HUDEP-2 (cell line): ENCODE results near the gene KIAA1671.

Experiments
- DNase-seq, 76 experiments: peaks; one replicate each; lab custom pipeline; 2025; ENCODE audit not compliant: unreplicated experiment in 76 of 76; lab: John Stamatoyannopoulos, UW

The KIAA1671 gene

GRCh38 chr22:25061605-25062376 lies 109.3 kb downstream of the KIAA1671 start:
- DNase-seq: no peak

- DNase-seq: no peak
These were observed 110.0 kb downstream of the KIAA1671 start for GRCh38 chr22:25062386-25063085.

DNA sequence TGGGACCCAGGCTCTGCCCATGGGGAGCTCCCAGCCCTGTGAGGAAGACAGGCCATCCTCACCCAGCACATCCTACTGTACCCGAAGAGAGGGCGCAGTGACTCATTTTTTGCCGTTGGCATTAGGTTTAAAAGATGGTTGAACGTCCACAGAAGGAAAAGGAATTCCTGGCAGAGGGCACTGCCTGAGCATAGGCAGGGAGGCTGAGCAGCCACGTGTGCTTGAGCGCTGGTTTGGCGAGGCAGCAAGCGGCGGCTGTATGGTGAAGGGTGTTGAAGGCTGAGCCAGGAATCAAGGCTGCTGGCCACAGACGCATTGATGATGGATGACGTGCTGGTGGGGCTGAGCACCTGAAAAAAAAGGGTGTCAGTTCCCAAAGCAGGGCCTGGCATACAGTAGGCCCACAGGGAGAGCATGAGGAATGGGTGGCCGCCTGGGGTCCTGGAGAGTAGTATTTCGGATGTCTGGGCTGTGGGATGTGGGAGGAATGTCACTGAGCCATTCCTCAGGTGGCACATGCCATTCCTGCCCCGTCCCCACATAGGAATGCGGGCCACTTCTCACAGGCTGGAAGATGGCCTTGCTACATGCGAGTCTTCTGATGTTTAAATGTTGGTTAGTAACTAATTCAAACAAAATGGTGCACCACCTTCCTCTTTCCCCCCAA lies 112.5 kb downstream of the KIAA1671 start:
- DNase-seq: no peak

DNA sequence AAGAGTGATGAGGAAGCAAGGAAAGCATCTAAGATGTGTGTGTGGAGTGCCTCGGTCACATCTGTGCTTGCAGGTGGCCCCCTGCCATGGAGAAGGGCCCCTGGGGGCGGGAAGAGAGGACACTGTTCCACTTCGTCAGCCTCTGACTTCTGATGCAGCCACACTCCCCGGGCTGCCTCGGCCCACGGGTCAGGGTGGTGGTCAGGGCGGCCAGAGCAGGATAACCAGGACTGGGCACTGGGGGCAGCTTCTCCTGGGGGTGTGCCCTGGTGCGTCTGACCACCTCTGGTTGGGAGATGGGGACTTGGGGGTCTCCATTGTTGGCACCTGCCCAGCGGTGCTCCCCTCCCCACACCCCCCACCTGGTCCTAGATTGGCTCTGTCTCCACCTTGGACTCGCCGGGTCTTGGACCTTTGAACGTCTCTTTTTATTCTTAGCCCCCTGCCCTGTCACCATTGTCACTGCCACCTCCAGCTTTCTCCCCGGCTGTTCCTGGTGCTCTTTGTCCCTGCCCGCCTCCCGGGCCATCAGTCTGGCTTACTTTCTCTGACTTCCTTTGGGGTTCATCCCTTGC lies 114.4 kb downstream of the KIAA1671 start:
- DNase-seq: no peak

DNA sequence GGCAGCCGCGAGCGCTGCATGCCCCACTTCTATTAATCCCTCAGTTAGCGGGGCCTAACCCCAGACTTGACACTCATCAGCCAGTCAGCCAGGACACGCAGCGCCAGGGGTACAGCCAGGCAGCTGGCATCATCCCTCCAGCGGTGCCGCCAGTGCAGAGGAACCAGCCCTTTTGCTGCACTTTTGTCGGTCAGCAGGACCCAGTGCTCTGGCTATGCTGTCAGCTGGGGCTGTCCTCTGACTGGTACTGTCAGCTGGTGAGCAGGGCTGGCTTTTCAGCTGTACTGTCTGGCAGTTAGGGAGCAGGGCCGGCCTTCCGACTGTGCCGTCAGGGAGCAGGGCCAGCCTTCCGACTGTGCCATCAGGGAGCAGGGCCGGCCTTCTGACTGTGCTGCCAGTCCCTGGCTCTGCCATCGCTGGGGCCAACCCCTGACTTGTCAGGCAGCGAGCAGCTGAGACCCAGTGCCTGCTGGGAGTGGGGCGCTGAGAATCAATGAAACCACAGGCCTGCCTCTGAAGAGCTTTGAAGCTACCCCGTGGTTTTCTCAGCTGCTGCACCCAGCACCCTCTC lies 115.4 kb downstream of the KIAA1671 start:
- no peak for DNase-seq

GRCh38 chr22:25068707-25069106 lies 116.2 kb downstream of the KIAA1671 start:
- no peak for DNase-seq

GRCh38 chr22:25069426-25069757 lies 116.9 kb downstream of the KIAA1671 start:
- DNase-seq: no peak

DNA sequence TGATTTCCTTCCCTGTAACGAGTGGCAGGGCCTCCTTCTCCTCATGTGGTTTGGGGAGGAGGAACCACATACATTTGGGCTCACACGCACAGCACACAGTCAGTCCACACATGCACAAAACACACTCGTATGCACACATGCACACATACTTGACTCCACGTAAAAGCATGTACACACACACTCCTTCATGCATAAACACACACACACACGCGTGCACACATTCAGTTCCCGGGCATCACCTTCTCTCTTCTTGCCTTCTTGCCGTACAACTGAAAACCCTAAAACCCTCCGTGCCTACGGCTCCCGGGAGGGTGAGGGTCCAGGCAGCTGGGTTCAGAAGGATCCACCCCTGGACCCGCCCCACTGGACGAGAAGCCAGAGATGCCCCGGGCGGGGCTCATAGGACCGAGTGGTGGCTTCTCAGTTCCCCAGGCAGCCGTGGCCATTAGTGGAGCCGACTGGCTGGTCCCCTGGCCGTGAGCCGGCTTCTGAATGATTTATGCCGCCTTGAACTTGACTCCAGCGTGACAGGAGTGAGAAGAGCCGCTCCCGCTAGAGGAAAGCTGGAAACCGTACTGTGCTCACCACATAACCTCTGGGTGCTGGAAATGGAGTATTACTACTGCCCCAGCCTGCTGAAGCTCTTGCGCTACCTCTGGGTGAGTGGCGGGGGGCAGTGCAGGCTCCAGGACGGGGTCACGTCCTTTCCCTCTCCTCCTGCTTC lies 117.4 kb downstream of the KIAA1671 start:
- DNase-seq: no peak

DNA sequence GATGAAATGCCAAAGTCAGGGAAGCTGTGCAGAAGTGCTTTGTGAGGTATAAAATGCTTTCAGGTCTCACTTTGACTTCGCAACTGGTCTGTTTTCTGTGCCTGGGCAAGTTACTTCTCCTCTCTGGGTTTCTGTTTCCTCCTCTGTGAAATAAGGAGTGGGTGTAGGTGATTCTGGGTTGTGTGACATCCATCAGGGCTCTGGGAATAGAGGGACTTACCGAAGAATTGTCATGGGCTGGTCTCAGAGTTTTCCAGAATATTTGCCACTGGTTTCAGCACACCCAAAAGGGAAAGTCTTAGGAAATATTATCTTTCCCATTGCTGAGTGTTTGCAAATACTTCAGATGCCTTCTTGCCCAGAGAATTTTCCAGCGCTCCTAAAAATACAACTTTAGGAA lies 118.4 kb downstream of the KIAA1671 start:
- no peak for DNase-seq

DNA sequence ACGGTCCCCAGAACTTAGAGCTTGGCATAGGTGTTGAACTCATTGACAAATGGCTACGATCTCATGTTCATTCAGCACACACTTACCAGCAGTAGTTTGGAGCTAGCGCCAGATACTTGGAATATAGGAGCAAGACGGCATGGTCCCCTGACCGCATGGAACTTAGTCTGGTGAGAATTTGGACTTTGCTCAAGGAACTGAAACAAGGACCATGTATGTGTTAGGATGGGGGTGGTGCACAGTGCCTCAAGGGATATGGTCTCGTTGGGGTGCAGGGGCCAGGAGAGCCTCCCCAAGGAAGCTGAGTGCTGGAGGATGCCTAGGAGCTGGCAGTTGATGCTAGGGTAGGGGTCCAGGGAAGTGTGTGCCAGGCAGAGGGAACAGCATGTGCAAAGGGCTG lies 119.2 kb downstream of the KIAA1671 start:
- DNase-seq: no peak

DNA sequence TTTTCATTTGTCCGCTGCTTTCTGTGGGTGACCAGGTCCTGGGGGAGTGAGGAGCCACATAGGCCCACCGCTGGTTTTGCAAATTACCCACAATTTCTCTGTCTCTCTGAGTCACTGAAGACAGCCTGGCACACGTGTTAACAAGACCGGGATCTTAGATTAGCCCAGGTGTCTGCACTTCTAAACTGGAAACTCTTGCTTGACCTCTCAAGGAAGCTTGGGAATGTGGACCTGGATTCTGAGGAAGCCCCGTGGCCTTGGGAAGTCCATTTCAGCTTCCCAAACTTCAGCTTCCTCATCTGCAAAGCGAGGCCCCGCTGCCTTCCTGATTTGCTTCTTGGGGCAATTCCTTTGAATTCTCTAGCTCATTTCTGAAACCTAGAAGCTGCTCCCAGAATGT lies 119.9 kb downstream of the KIAA1671 start:
- no peak for DNase-seq

GRCh38 chr22:25076336-25076735 lies 123.8 kb downstream of the KIAA1671 start:
- DNase-seq: peak in 70 of 76 experiments; percentile 10 to 80 (median 48)

- DNase-seq: no peak
These were observed 124.5 kb downstream of the KIAA1671 start for GRCh38 chr22:25077056-25077455.

GRCh38 chr22:25077964-25078363 lies 125.4 kb downstream of the KIAA1671 start:
- DNase-seq: no peak

- DNase-seq: no peak
These were observed 126.1 kb downstream of the KIAA1671 start for GRCh38 chr22:25078591-25078990.

DNA sequence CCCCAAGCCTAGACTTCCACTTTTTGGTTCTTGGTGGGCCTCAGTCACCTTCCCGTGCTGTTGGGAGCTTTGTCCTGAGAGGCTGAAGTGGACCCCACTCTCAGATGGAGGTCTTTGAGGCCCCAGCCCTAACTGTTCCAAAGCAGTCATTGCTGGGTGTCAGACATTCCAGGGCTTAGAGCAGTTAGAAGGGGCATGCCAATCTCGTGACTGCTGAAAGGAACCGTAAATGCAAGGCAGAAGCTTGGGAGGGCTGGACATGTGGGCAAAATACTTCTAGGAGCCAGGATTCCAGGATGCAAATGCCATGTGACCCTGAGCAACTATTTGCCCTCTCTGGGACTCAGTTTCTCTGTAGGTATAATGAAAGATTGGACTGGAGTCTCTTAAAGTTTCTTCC lies 128.3 kb downstream of the KIAA1671 start:
- no peak for DNase-seq

- DNase-seq: peak in 49 of 76 experiments; percentile 7 to 70 (median 33)
These were observed 128.9 kb downstream of the KIAA1671 start for GRCh38 chr22:25081409-25081824.

DNA sequence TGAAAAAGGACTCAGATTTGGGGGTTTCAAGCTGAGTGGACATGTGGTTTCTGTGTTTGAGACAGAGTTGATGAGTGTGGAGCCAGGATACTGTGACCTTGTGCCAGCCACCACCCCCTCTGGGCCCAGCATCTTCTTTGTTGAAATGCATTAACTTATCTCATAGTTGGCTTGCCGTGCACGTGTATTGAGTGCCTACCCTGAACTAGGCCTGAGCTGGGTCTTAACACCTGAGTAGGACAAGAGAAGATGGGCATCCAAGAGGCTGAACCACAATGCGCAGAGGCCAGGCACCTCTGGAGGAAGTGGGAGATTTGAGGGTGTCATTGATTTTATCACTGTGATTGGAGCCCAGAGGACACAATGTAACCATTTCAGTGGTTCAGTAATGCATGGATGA lies 129.6 kb downstream of the KIAA1671 start:
- DNase-seq: no peak

DNA sequence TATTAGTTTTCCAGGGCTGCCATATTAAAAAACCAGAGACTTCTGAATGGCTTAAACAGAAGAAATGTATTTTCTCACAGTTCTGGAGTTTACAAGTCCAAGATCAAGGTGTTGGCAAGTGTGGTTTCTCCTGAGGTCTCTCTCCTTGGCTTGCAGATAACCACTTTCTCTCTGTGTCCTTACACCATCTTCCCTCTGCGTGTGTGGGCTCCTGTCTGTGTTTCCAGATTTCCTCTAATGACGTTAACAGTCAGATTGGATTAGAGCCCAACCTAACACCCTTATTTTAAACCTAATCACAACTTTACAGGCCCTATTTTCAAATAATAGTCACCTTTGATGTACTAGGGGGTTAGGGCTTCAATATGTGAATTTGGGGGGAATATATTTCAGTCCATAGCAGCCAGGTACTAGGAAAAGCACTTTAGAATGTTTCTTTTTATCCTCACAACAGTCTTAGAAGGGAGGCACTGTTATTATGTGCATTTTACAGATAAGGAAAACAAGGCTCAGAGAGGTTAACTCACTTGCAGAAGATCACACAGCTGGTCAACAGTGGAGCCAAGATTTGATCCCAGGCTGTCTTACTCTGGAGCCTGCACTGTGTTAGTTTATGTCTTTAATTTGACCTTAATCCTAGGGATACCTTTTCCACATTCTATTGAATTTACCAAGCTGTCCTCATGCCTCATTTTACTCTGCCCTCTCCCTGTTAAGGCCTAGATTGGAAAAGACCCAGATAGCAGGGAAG lies 130.7 kb downstream of the KIAA1671 start:
- peak in 1 of 76 experiments; percentile 11 for DNase-seq

GRCh38 chr22:25083807-25084200 lies 131.3 kb downstream of the KIAA1671 start:
- peak in 18 of 76 experiments; percentile 5 to 46 (median 24) for DNase-seq
